ENCODE data around the gene MYO3B. TPM values are rescaled to one million over a fixed set of nuclear protein-coding genes. Genes with fewer than 3 reads are reported as not detected.
A peak's percentile ranks its signal among the peaks of the same experiment; 100 is the strongest.

The MYO3B gene
- total RNA-seq, 1 donor from 2014 or later = not detected

- TF ChIP-seq CTCF (IDR thresholded peaks at IDR 0.05; ENCODE audit: unreplicated experiment) = peak; percentile 15
- no peak overlapping the region for H3K27ac Mint-ChIP-seq
- no peak for DNase-seq (ENCODE audit: low spot score, unreplicated experiment)
- H3K36me3 Mint-ChIP-seq (ENCODE audit: insufficient read depth) = no peaks in the 10 kb centered on the region
- H3K4me1 Mint-ChIP-seq (ENCODE audit: low read depth) = peaks cover 1% of the 10 kb centered on the region
- no peak overlapping the region for H3K4me3 Mint-ChIP-seq (ENCODE audit: low read depth)
- no peaks in the 10 kb centered on the region for H3K9me3 Mint-ChIP-seq (ENCODE audit: low read depth)
- H3K27me3 Mint-ChIP-seq = peaks cover 21% of the 10 kb centered on the region
Measured at GRCh38 chr2:170396799-170397459, 219.0 kb downstream of the MYO3B start.

- no peaks in the 10 kb centered on the region for H3K9me3 Mint-ChIP-seq (ENCODE audit: low read depth)
Measured at GRCh38 chr2:170401187-170401586, 223.2 kb downstream of the MYO3B start.

GRCh38 chr2:170404846-170405245 is 226.9 kb downstream of the MYO3B start:
- Mint-ChIP-seq H3K4me1 (ENCODE audit: low read depth) (peaks cover 2% of the 10 kb centered on the region), H3K36me3 (ENCODE audit: insufficient read depth) (no peaks in the 10 kb centered on the region), H3K27ac (no peak overlapping the region), H3K27me3 (peaks cover 17% of the 10 kb centered on the region), H3K9me3 (ENCODE audit: low read depth) (no peaks in the 10 kb centered on the region), H3K4me3 (ENCODE audit: low read depth) (no peak overlapping the region)
- no peak for TF ChIP-seq CTCF (IDR thresholded peaks at IDR 0.05; ENCODE audit: unreplicated experiment)
- DNase-seq (ENCODE audit: low spot score, unreplicated experiment) = no peak

More at GRCh38 chr2:170401187-170401586, 223.2 kb downstream of the MYO3B start:
- DNase-seq (ENCODE audit: low spot score, unreplicated experiment) = no peak
- Mint-ChIP-seq H3K4me3 (ENCODE audit: low read depth) (no peak overlapping the region), H3K4me1 (ENCODE audit: low read depth) (peaks cover 1% of the 10 kb centered on the region), H3K36me3 (ENCODE audit: insufficient read depth) (no peaks in the 10 kb centered on the region), H3K27ac (no peak overlapping the region), H3K27me3 (peaks cover 13% of the 10 kb centered on the region)
- no peak for TF ChIP-seq CTCF (IDR thresholded peaks at IDR 0.05; ENCODE audit: unreplicated experiment)

GRCh38 chr2:170405326-170405725 is 227.4 kb downstream of the MYO3B start:
- TF ChIP-seq CTCF (IDR thresholded peaks at IDR 0.05; ENCODE audit: unreplicated experiment) = no peak
- no peak for DNase-seq (ENCODE audit: low spot score, unreplicated experiment)
- no peak overlapping the region for H3K27ac Mint-ChIP-seq
- no peaks in the 10 kb centered on the region for H3K9me3 Mint-ChIP-seq (ENCODE audit: low read depth)
- H3K4me1 Mint-ChIP-seq (ENCODE audit: low read depth) = peaks cover 2% of the 10 kb centered on the region
- no peaks in the 10 kb centered on the region for H3K36me3 Mint-ChIP-seq (ENCODE audit: insufficient read depth)
- peaks cover 17% of the 10 kb centered on the region for H3K27me3 Mint-ChIP-seq
- H3K4me3 Mint-ChIP-seq (ENCODE audit: low read depth) = no peak overlapping the region

- no peak for DNase-seq (ENCODE audit: low spot score, unreplicated experiment)
- Mint-ChIP-seq H3K4me1 (ENCODE audit: low read depth) (peaks cover 2% of the 10 kb centered on the region), H3K9me3 (ENCODE audit: low read depth) (no peaks in the 10 kb centered on the region), H3K4me3 (ENCODE audit: low read depth) (peak overlapping the region; percentile 43), H3K27me3 (peaks cover 17% of the 10 kb centered on the region), H3K36me3 (ENCODE audit: insufficient read depth) (no peaks in the 10 kb centered on the region), H3K27ac (no peak overlapping the region)
- no peak for TF ChIP-seq CTCF (IDR thresholded peaks at IDR 0.05; ENCODE audit: unreplicated experiment)
Measured at GRCh38 chr2:170408461-170409163, 230.7 kb downstream of the MYO3B start.

Measured in progenitor cell of endocrine pancreas (in vitro differentiated cells).